GM20431 (cell line): ENCODE measurements around the gene NUDCD3.

Experiments
- in situ Hi-C: fragments of 300-500 bp; cut with MseI, MboI; formaldehyde crosslinking; loops from one replicate; pipeline ENCODE4 v1.15.0; 2020; ENCODE audit warnings: low sequenced_read_pairs; ENCODE audit not compliant: unreplicated experiment

NUDCD3 gene

GRCh38 chr7:44411306-44411705 is 79.2 kb downstream of the NUDCD3 start:
- in situ Hi-C loops, result no loop called here

- in situ Hi-C loops, result no loop called here
Measured at GRCh38 chr7:44408596-44408995, 81.9 kb downstream of the NUDCD3 start.

GRCh38 chr7:44403775-44404174 is 86.7 kb downstream of the NUDCD3 start:
- in situ Hi-C loops, result no loop called here

DNA sequence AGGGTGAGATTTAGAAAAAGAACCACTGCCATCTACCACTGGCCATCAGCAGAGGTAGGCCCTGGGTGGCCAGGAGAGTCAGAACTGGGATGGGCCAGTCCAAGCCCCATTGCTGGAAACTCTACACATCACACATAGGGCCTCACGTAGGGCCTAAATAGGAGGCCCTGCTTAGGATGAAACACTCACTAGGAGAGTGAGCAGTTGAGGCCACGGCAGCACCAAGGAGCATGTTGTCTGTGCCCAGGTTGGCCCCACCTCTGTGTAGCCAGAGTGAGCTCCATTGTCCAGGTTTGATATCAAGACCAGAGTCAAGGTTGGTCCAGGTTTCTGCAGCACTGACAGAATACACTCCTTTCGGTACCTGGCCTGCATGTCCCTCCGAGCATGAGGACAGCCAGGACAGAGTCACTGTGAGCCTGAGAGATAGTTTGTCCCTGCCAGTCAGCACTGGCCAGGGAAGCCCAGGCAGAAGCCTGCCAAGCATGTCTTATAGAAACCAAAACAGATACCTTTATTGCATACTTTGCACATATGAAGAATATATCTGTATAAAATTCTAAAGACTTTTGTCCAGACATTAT is 87.2 kb downstream of the NUDCD3 start:
- in situ Hi-C loops, result no loop called here

- in situ Hi-C loops, result no loop called here
Measured at GRCh38 chr7:44402401-44403060, 87.9 kb downstream of the NUDCD3 start.

GRCh38 chr7:44401692-44402091 is 88.8 kb downstream of the NUDCD3 start:
- in situ Hi-C loops, result no loop called here

DNA sequence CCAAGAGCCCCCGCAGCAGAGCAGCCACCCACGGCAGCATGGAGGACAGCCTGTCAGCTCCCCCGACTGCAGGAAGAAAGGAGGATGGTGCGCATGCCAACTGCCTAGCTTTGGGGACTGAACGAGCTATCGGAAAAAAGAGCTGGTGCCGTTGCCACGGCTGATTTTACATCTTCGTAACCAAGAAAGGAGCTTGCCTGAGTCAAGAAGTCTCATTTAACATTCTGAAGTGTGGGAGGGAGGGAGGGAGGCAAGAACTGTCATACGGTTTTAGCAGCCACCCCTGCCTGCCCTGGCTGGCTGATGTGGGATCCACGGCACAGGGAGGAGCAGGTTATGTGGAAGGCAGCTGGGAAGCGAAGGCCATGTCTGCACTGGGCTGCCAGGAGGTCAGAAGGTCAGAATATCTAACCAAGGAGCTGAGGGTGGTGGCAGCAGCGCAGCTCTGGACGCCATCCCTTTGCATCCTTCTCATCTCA is 90.4 kb downstream of the NUDCD3 start:
- in situ Hi-C loops, result no loop called here

- in situ Hi-C loops, result no loop called here
Measured at GRCh38 chr7:44398953-44399574, 91.4 kb downstream of the NUDCD3 start.

DNA sequence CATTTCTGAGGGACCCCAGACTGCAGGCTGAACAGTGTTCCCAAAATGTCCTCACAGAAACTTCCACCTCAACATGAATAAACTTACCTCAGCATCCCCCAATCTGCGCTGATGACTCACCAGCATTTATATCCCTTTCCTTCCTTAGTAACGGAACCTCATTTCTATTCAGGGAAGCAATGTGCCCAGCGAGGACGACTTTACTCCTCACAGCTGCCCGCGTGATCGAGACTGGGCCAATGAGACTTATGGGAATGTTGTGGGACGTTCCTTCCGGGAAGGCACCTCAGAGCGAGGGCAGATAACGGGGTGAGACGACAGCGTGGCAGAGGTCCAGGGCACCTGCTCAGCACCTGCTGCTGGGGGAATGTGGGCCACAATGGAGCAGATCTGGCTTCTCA is 91.9 kb downstream of the NUDCD3 start:
- in situ Hi-C loops, result no loop called here

- in situ Hi-C loops, result no loop called here
Measured at GRCh38 chr7:44396931-44397545, 93.4 kb downstream of the NUDCD3 start.

GRCh38 chr7:44396496-44396895 is 94.0 kb downstream of the NUDCD3 start:
- in situ Hi-C loops, result no loop called here

GRCh38 chr7:44395067-44395466 is 95.4 kb downstream of the NUDCD3 start:
- in situ Hi-C loops, result no loop called here

DNA sequence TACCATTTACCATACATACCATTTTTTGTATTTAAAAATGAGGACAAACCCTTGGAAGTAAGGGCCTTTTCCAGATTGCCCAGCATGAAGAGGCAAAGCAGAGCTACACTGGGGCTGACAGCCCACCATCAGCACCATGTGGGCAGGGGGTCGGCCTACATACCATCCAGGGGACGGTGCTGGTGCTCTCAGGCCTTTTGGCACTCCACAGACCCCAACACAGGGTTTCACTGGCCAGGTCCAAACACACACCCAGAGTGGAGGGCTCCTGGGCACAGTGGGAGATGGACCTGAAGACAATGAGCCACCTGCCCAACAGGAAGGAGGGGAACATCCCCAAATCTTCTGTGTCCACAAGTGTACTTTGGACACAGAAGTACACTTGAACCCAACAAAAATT is 95.8 kb downstream of the NUDCD3 start:
- in situ Hi-C loops, result no loop called here

GRCh38 chr7:44394112-44394447 is 96.4 kb downstream of the NUDCD3 start:
- in situ Hi-C loops, result no loop called here

- in situ Hi-C loops, result no loop called here
Measured at GRCh38 chr7:44393238-44394111, 97.0 kb downstream of the NUDCD3 start.

- in situ Hi-C loops, result no loop called here
Measured at GRCh38 chr7:44392618-44393010, 97.8 kb downstream of the NUDCD3 start.

DNA sequence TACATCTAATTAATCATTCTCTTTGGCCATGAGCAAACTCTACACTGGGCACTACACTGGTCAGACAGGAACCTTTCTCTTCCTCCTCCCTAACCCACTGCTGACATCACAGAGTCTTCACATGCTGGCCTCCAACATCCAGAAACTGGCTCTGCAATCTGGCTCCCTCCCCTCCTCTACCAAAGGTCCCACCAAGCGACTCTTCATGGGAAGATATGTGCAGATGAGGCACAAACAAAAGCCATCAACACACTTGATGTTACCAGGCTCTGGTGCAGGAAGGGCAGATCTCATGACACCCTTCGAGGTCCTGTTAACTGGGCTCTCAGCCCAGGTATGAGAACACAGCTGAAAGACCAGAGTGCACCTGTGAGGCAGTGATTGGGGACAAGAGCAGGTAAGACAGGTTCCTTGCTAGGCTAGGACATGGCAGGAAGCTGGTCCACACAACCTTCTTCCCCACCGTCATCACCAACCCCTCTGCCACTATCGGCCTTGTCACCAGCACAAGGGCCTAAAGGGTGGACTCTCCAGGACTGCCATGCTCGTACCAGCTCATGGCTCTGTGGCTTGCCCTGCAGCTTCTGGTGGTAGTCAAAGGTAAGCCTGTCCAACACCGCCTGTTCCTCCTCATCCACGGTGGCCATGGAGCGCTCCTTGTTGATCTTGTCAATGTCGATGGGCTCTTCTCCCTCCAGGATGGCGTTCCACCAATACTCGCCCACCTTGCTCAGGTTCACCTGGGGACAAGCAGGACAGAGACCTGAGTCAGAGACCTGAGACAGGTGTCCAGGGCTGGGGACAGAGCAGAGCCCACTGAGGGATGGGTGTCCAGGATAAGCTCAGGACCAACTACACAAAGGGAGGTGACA is 98.5 kb downstream of the NUDCD3 start:
- in situ Hi-C loops, result no loop called here

- in situ Hi-C loops, result no loop called here
Measured at GRCh38 chr7:44391171-44391570, 99.3 kb downstream of the NUDCD3 start.

DNA sequence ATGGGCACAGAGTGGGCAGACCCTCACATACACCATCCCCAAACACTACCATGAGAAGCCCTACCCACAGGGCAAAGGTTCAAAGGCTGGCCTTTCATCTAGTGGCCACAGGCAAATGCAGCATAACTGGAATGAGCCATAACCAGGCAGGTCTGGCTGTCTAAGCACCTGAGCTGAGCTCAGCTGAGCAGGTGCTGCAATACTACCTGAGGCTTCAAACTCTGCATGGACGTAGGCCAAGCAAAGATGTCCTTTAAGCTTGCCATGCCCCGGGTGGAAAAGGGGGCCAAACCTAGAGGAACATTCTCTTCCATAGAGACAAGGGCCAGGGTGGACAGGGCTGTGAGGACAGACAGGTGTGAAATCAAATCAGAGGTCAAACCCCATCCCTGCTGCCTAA is 99.8 kb downstream of the NUDCD3 start:
- in situ Hi-C loops, result no loop called here
